GM18870 (cell line): ENCODE measurements around the gene GTF3A.
A peak's percentile ranks its signal among the peaks of the same experiment; 100 is the strongest.
"Not testable (repeated sequence)": the region's sequence is repeated elsewhere in the genome, so short reads cannot be mapped to it uniquely, and the experiment has no call there.

Source experiments
- ATAC-seq: cut with Tn5 transposase; IDR thresholded peaks from one replicate; pipeline ENCODE4 v1.9.1; 2021; ENCODE audit warnings: moderate library complexity; ENCODE audit not compliant: unreplicated experiment

Gene GTF3A

DNA sequence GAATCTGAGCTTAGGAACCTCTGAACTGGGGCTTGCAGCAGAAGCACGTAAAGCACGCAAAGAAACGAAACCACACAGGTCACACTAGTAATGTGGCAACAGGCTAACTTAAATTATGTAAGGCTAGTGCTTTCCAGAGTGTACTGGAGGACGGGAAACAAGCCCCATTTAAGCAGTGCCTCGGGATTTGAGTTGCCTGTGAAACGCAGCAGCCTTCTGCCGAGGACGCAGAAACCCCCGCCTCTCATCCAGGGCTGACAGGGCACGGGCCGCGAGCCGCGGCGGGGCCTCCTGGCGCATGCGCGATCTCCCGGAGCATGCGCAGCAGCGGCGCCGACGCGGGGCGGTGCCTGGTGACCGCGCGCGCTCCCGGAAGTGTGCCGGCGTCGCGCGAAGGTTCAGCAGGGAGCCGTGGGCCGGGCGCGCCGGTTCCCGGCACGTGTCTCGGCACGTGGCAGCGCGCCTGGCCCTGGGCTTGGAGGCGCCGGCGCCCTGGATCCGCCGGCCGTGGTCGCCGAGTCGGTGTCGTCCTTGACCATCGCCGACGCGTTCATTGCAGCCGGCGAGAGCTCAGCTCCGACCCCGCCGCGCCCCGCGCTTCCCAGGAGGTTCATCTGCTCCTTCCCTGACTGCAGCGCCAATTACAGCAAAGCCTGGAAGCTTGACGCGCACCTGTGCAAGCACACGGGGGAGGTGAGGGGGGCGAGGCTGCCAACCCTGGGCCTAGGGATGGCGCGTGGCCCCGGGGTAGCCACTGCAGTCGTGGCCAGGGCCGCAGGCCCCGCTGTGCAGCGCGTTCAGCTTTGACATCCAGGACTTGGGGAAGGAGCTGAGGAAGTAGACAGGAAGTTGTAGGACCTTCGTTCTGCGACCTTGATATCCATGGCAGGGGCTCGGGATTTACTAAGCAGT lies at the start of gene GTF3A:
GTF3A (plus strand) TSS at position 374 of the 912 bp plus-strand sequence.
- no peak for ATAC-seq

- peak; percentile 60 for ATAC-seq
These were observed 49.8 kb upstream of the GTF3A start for GRCh38 chr13:27374650-27375049.

- no peak for ATAC-seq
These were observed 48.6 kb upstream of the GTF3A start for GRCh38 chr13:27375686-27376326.

DNA sequence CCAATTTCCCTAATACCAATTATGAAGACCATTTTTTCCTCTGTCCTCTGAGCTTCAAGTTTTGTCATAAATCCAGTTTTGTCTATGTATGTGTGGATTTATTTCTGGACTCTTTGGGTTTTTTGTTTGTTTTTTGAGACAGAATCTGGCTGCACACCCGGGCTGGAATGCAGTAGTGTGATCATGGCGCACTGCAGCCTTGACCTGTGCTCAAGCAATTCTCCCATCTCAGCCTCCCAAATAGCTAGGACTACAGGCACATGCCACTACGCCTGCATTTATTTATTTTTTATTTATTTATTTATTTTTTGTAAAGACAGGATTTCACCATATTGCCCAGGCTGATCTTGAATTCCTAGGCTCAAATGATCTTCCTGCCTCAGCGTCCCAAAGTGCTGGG lies 45.3 kb upstream of the GTF3A start:
- ATAC-seq: no peak

DNA sequence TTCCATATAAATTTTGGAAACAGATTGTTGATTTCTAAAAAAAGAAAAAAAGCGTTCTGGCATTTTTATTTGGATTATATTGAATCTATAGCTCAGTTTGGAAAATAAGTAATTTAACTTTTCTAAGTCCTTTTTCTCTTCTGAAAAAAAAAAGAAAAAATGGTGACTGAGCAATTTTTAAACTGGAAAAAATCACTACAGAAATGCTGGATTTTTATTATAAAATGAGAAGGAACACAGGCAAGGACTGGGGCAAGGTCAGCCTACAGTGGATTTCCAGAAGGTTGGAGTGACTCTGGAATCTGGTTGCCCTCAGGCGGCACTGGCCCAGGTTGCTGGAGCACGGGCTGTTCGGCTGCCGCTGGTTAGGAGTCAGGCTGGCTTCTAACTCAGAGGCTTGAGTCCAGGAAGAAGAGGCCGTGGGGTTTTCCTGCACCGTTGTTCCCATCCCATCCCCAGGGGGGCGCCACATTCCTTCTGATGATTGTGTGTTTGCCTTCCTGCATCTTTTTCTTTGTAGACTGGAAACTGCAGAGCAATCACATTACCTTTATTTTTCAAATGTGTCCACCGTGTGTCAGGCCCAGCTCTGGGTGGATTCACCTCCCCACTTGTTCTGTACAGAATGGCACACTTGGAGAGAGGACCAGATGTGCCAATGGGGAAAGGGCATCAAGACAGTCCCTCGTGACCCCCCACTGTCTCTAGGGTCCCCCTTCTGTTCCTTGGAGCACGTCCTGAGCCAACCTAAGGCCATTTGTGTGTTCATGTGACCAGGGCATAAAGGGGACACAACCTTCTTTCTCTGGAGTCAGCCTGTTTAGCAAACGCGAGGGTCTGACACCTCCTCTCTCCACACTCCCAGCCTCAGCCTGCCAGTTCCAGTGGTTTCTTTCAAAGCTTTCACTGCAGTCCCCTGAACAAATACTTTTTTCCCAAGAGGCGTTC lies 44.5 kb upstream of the GTF3A start:
- ATAC-seq: no peak

DNA sequence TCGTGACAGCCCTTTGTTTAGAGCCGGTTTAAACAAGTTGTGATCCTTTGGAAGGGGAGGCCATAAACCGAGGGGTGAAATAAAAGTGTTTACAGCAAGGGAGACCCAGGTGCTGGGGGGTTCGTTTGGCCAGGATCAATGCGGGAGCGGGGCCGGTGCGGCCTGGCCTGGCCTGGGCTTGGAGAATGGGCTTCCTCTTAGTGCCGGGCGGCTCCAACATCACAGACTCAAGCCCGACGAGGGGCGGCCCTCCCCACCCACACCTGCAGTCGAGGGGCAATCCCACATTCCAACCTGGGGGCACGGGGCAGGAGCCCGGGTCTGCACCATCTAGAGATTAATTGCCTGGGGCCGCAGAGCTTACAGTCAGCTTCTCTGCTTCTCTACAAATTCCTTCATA lies 42.8 kb upstream of the GTF3A start:
- no peak for ATAC-seq

DNA sequence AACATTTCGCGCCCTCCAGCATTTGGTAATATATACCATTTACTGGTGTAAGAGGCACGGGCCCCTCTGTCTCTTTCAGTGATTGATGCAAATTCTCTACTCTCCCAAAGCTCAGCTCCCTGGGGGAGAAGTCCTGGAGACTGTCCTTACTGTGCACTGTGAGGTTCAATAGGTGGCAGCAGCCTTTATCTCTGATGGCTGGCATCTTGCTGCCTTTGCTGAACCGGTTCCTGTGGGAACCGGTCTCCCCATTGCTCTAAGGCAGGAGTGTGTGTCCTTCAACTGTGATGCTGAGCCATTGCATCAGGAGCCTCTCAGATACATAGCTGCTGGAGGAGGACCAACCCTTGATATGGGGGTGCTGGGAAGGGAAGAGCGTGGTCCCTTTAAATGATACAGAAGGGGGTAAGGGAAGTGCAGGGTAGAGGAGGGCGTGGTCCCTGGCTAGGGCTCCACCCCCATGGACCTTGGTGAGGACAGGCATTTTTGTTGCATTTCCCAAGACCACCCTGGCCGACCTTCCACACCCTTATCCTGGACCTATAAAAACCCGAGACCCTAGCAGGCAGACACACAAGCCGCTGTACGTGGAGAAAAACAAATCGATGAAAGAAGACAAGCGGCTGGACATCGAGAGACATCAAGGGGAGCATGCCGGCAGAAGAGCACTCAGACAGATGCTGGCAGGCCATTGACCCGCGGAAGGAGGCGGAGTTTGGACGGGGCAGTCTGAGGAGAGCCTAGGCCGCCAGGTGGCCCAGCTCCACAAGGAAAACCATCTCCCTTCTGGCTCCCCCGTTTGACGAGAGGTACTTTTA lies 41.1 kb upstream of the GTF3A start:
- ATAC-seq: no peak

DNA sequence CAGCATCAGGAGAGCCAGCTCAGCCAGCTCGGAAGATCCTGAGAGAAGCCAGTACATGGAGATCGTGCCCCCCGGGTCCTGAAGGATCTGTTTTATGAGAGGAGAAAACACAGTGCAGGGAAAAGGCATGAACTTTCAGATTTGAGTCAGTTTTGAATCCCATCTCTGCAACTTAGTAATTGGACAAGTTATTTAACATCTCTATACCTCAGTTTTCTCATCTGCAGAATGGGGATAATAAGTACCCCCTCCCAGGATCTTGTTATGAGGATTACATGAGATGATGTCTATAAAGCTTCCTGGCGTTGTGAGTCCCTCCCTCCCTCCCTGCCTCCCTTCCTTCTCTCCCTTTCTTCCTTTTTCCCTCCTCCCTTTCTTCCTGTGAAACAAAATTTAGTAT lies 40.1 kb upstream of the GTF3A start:
- no peak for ATAC-seq

- ATAC-seq: no peak
These were observed 36.2 kb upstream of the GTF3A start for GRCh38 chr13:27388241-27388640.

DNA sequence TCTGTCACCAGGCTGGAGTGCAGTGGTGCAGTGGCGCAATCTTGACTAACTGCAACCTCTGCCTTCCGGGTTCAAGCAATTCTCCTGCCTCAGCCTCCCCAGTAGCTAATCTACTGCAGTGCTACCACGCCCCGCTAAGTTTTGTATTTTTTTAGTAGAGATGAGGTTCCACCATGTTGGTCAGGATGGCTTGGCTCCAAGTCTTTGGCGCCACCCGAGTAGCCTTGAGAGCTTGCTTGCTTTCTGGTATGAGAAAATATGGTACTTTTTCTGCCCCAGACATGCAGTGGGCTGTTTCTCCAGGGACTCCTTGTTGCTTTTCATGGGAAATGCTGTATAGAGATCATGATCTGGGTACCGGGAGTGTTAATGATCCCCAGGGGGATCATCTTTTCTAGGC lies 34.5 kb upstream of the GTF3A start:
- ATAC-seq: no peak

GRCh38 chr13:27391471-27391870 lies 32.9 kb upstream of the GTF3A start:
- no peak for ATAC-seq

DNA sequence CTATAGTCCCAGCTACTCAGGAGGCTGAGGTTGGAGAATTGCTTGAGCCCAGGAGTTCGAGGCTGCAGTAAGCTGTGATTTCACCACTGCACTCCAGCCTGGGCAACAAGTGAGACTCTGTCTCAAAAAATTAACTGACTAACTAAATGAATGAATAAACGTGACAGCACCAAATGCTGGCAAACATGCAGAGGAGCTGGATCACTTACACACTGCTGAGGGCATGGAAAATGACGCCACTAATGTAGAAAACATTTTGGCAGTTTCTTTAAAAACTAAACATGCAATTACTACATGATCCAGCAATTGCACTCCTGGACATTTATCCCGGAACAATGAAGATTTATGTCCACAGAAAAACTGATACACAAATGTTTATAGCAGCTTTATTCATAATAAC lies 31.3 kb upstream of the GTF3A start:
- ATAC-seq: no peak

- ATAC-seq: no peak
These were observed 29.4 kb upstream of the GTF3A start for GRCh38 chr13:27395007-27395510.

- no peak for ATAC-seq
These were observed 28.1 kb upstream of the GTF3A start for GRCh38 chr13:27396252-27396846.

- ATAC-seq: no peak
These were observed 26.1 kb upstream of the GTF3A start for GRCh38 chr13:27398360-27398759.

DNA sequence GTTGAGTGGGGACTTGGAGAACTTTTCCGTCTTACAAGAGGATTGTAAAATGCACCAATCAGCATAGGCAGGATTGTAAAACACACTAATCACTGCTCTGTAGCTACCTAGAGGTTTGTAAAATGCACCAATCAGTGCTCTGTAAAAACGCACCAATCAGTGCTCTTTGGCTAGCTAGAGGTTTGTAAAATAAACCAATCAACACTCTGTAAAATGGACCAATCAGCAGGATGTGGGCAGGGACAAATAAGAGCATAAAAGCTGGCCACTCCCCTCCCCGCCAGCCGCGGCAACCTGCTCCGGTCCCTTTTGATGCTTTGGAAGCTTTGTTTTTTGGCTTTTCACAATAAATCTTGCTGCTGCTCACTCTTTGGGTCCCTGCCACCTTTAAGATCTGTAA lies 24.0 kb upstream of the GTF3A start:
- ATAC-seq: not testable (repeated sequence)

GRCh38 chr13:27401210-27401609 lies 23.2 kb upstream of the GTF3A start:
- ATAC-seq: no peak

DNA sequence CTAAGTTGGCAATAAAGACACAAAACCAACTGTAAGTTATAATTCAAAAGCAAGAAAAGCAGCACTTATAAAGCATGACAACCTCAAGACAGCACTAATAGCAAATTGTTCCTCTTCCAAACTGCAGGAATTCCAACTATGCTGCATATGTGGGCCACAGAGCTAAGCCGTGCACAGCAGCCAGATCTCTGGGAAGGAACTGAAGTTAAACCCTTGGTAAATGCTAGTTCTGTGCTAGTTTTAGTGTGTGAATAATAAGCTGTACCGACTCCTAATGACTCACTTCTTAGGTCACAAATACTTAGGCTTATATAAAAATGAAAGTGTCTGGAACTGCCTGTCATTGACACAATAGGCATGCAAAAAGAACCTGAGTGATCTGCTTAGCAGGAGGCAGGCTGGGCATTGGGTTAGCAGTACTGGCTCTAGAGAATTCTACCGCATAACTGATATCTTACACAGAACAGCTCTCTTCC lies 21.2 kb upstream of the GTF3A start:
- no peak for ATAC-seq

DNA sequence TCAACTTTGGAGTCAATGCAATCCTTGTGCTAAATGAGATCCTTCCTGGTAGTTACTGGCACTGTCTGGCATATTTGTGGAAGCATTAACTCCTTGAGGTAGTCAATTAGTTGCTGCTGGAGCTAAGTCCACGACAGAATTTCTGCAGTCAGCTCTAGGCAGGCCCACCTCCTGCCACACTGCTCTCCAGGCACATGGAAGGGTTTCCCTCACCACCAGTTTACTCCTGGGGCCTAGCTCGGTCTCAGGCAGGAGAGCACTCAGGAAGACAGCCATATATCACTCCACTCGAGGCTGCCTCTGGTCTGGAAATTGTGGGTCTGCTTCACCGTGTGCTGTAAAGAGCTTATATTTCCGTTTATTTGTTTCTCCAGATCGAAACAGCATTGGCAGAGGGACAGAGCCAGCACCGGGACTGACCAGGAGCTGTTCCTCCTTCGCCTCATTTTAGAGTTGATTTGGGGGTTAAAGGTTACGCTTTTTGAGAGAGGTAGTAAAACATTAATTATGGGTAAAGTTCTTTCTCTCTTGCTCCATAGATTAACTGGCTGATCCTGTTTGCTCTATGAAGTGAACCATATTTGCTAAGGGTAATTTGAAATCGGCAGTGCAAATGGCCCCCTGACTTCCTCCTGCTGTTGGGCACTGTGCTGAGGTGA lies 20.6 kb upstream of the GTF3A start:
- no peak for ATAC-seq
